GM21390 (cell line): ENCODE data around the gene C7orf57.
A peak's percentile ranks its signal among the peaks of the same experiment; 100 is the strongest.
"Not testable (repeated sequence)": the region's sequence is repeated elsewhere in the genome, so short reads cannot be mapped to it uniquely, and the experiment has no call there.

ENCODE experiments used
- ATAC-seq: cut with Tn5 transposase; IDR thresholded peaks from one replicate; pipeline ENCODE4 v1.9.1; 2021; ENCODE audit not compliant: unreplicated experiment

C7orf57 gene

GRCh38 chr7:48035301-48035966, at the start of gene C7orf57:
Gene C7orf57, plus strand, starts transcription at chr7:48035543. Its CDS starts 766 bp downstream, at chr7:48036309.
- peak; percentile 95 for ATAC-seq

DNA sequence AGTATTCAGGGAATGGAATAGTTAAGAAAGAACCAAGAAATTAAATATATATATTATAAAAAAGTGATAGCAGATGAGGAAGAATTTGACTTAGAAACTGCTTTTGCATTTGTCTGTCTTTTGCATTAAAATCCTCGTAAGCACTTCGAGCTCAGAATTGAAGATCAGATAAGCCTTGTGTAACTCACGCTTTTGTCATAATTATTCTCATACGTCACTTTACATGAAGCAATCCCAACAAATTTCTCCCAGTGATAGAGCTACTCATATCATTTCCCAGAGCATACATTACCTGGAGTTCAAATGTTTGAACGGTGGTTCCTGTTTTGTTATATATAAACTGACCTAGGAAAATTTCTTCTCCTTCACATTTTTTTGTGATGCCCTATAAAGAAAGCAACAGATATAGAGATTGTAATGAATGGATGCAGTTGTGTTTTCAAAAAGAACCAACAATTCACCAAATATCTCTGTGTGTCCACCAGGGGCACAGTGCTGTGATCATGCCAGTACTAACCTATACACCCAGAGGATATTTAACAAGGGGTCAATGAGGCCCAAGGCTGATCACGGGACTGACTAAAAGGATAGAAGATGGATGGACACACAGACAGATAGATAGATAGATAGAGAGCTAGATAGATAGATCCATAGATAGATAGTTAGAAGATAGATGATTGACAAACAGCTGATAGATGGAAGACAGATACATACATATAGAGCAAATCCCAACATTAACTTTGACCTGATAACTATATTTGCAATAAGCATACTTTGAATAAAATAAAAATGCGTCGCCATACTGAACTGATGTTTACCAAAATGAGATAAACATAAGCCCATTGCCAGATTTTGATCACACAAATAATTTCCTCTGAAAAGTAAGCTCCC, 46.6 kb upstream of the C7orf57 start:
- ATAC-seq: no peak

DNA sequence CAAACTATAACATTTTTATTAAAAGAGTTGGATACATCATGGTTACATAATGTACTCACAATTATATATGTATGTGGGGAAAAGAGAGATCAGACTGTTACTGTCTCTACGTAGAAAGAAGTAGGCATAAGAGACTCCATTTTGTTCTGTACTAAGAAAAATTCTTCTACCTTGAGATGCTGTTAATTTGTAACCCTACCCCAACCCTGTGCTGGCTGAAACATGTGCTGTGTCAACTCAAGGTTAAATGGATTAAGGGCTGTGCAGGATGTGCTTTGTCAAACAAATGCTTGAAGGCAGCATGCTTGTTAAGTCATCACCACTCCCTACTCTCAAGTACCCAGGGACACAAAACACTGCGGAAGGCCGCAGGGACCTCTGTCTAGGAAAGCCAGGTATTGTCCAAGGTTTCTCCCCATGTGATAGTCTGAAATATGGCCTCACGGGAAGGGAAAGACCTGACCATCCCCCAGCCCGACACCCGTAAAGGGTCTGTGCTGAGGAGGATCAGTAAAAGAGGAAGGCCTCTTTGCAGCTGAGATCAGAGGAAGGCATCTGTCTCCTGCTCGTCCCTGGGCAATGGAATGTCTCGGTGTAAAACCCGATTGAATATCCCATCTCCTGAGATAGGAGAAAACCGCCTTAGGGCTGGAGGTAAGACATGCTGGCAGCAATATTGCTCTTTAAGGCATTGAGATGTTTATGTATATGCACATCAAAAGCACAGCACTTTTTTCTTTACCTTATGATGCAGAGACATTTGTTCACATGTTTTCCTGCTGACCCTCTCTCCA, 45.5 kb upstream of the C7orf57 start:
- not testable (repeated sequence) for ATAC-seq

- ATAC-seq: no peak
Measured at GRCh38 chr7:47990592-47990991, 44.8 kb upstream of the C7orf57 start.

- no peak for ATAC-seq
Measured at GRCh38 chr7:47991270-47991669, 44.1 kb upstream of the C7orf57 start.

- peak; percentile 99 for ATAC-seq
Measured at GRCh38 chr7:47991741-47992311, 43.5 kb upstream of the C7orf57 start.

DNA sequence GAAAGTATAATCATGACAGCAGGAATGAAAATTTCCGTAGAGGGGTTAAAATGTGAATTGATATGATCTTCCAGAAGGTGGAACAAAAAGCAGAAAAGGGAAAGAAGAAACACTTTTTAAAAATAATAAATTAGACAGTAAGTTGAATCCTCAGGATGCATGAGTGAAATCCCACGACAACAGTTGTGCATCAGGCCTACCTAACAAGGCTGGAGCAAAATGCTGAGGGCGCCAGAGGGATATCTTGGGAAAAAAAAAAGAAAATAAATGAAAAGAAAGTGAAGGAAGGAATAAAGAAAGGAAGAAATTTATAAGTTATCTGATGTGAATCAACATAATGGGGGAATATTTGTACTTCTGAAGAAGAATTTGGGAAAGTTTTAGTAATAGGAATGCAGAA, 42.9 kb upstream of the C7orf57 start:
- ATAC-seq: no peak

GRCh38 chr7:47999413-47999812, 35.9 kb upstream of the C7orf57 start:
- no peak for ATAC-seq

GRCh38 chr7:48000164-48000563, 35.2 kb upstream of the C7orf57 start:
- ATAC-seq: not testable (repeated sequence)

- no peak for ATAC-seq
Measured at GRCh38 chr7:48004032-48004431, 31.3 kb upstream of the C7orf57 start.

DNA sequence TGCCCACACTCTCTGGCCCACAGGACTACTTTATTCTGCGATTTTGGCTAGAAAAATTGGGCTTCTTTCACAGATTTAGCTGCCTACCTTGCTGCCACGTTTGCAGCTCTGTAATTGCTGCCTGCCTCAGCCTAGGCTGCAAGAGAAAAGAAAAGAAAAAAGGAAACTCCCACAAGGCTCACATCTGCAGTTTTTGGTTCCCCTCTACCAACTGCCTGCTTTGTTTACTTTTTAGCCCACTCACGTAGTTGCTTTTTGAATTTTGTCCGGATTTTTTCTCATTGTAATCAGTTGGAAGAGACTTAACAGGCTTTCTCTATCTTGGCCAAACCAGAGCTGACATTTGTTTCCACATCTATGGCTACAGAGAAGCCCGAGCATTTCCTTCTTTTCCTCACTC, 30.7 kb upstream of the C7orf57 start:
- ATAC-seq: no peak

- ATAC-seq: no peak
Measured at GRCh38 chr7:48006866-48007265, 28.5 kb upstream of the C7orf57 start.

GRCh38 chr7:48009257-48009656, 26.1 kb upstream of the C7orf57 start:
- ATAC-seq: no peak

DNA sequence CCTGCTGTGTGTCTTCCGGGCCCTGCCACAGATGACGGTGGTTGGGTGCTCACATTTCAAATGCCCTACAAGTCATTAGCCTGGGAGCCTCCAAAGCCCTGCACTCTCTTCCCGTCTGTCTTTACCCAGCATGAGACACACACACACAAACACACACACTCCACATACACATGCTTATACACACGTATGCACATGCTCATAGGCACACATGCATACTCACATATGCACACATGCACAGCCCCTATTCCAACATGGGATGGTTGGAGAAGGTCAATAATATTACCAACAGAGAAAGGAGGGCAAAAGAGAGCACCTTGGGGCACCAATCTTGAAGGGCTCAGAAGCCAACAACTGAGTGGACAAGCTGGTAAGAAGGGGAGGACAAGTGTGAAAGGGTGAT, 25.4 kb upstream of the C7orf57 start:
- no peak for ATAC-seq

DNA sequence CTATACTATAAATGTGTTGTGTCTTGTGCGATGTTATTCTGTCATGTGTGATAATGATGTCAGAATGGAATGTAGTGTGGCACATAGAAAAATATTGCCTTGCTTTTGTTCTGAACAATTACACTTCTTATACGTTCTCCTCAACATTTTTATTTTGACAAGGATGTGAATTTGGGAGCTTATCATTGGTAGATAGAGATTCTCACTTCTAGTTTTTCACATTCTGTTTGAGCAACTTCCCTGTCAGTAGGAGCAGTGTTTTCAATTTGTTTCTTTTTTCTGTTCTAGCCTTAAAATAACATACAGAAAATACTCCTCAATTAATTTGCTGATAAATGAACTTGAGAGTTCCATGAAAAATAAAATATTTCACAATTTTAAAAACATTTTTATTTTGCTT, 24.0 kb upstream of the C7orf57 start:
- no peak for ATAC-seq

DNA sequence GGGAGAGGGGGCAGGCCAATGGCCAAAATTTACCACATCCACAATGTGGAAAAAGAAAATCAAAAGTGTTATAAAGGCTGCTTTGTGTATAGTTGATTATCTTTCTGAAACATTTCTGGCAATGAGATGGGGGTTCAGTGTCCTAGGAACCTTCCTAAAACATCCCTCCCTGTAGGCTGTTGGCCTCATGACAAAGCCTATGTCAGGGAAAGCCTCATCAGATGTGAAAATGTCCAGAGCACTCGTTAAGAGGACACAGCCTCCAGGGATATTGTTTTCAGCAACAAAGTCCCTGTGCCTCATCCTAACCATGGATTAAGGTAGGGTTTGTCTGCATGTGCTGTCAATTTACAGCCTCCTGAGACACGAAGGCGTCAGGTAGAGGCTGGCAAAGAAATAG, 23.4 kb upstream of the C7orf57 start:
- no peak for ATAC-seq

DNA sequence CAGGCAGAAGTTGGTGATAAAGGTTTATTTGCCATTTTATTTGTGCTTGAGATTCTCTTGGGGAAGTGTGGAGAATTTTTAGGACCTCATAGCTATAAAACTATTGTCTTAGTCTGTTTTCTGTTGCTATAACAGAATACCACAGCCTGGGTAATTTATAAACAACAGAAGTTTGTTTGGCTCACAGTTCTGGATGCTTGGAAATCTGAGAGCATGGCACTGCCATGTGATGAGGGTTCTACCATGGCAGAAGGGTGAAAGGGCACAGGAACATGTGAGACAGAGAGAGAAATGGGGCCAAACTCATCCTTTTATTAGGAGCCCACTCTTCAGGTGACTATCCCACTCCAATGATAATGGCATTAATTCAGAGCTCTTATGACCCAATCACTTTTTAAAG, 18.7 kb upstream of the C7orf57 start:
- no peak for ATAC-seq

DNA sequence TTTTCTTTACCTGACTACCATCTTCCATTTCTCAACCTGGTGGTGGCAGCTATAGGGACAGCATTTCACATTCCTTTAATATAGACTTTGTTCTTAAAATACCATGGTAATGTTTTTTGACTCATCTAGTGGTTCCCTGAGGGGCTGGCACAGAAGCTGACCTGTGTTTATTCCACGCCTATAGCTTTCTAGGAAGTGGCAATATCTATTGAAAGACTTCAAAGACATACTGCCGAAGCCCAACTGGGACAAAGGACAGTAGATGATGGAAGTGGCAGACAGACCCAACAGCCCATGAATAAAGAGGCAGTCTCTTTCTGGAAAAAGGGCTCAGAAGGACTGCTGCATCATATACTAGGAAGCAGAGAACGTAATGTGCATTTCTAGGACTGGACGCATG, 17.7 kb upstream of the C7orf57 start:
- ATAC-seq: no peak

GRCh38 chr7:48025624-48026023, 9.7 kb upstream of the C7orf57 start:
- ATAC-seq: no peak

DNA sequence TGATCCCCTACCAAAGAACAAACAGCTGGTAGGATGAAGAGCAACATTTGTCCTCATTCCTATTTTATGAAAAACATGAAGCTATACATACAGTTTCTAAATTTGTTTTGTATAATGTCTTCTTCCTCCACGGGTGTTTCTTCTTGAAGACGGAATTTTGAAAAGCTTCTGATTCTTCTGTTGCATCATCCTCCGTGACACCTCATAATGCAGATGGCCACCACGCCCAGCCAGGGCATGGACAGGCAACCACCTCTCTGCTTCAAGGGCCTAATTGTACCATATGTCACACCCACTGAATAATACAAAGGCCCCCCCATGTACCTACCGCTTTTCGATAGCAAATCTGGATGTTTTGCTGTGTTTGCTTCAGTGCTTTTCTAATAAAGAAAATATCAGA, 6.4 kb upstream of the C7orf57 start, which contains the start of gene SUN3:
TSS of gene SUN3 (minus strand) at position 170 of the 400 bp plus-strand sequence. CDS start at position 1, 169 bp downstream.
- ATAC-seq: no peak

GRCh38 chr7:48031111-48031510, 4.2 kb upstream of the C7orf57 start:
- no peak for ATAC-seq
